Measurements from ENCODE around the gene UGT1A8. TPM values are rescaled to one million over a fixed set of nuclear protein-coding genes. Genes with fewer than 3 reads are reported as not detected.
"Not testable (repeated sequence)": the region's sequence is repeated elsewhere in the genome, so short reads cannot be mapped to it uniquely, and the experiment has no call there.

The UGT1A8 gene
- total and polyA plus RNA-seq, 7 donors, result not detected

DNA sequence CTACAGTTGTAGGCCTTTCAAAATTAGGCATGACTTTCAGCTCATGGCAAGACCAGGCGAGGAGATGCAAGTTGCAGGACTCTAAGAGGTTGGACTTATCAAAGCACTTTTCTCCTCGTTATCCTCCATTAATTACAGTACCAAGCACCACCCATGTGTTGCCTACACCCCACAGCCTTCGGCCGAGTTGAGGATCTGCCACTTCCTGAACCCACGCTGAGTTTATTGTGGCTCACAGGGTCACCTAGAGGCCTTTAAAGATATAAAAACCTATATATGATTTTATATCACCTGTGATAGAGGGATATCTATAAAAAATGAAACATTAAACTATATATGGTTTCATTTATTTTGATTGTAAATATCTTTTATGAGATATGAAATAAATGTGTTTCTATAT, 21.4 kb downstream of the UGT1A8 start:
- DNase-seq (no peak), ATAC-seq (no peak)
- H3K4me1 ChIP-seq, result no peaks in the 10 kb centered on the region
- WGBS, 3 donors, result 59 to 72% (median 64%) methylated on average over 5 of the region's 5 CpGs
- H3K27ac ChIP-seq, result no peak overlapping the region
- intact Hi-C loops (cut with DNase I), result no loop called here
- TF ChIP-seq CTCF (IDR thresholded peaks at IDR 0.05), result no peak
- no peak overlapping the region for H3K4me3 ChIP-seq
- H3K27me3 ChIP-seq (ENCODE audit: insufficient read depth in 3 of 3, low read length in 2 of 3), result no peaks in the 10 kb centered on the region
- H3K36me3 ChIP-seq (ENCODE audit: insufficient read depth in 1 of 2, low read depth in 1 of 2), result no peaks in the 10 kb centered on the region
- H3K9me3 ChIP-seq, result no peaks in the 10 kb centered on the region

DNA sequence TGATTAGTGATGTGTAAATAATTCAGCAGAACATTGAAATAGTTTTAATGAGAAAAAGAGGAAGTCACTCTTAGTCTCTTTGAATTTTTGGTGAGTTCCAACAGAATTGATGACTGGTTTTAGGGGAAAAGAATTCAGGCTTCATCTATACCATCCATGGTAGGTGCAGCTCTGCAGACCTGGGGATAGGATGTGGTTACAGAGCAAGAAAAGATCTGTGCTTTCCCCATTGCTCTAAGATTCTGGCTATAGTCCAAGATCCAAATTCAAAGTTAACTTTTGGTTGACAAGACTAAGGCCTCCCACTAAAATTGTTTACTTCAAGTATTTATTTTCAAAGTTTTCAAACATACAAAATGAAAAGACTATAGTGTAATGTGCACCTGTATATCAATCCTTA, 22.4 kb downstream of the UGT1A8 start:
- Histone ChIP-seq H3K4me1 (no peaks in the 10 kb centered on the region), H3K9me3 (no peaks in the 10 kb centered on the region), H3K4me3 (no peak overlapping the region), H3K27me3 (ENCODE audit: insufficient read depth in 3 of 3, low read length in 2 of 3) (no peaks in the 10 kb centered on the region), H3K36me3 (ENCODE audit: insufficient read depth in 1 of 2, low read depth in 1 of 2) (no peaks in the 10 kb centered on the region), H3K27ac (no peak overlapping the region)
- DNase-seq, result no peak
- TF ChIP-seq CTCF (IDR thresholded peaks at IDR 0.05), result no peak
- intact Hi-C loops (cut with DNase I), result no loop called here
- ATAC-seq, result no peak

DNA sequence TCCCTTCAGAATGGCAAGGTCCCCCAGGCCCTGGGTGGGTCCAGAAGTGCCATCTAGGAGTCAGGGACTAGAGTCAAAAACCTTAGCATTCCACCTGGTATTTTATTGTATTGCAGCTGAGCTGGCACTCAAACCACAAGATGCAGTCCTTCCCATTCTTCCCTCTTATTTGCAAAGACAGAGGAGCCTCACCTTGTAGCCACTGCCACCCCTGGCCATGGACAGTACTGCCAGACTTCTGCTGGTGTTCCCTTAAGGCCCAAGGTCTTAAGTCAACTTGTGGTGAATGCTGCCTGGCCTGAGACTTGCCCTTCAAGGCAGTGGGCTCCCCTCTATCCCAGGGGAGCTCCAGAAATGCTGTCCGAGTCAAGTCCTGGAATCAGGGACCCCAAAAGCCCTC, 25.7 kb downstream of the UGT1A8 start:
- Histone ChIP-seq H3K27me3 (ENCODE audit: insufficient read depth in 3 of 3, low read length in 2 of 3) (no peaks in the 10 kb centered on the region), H3K27ac (no peak overlapping the region), H3K36me3 (ENCODE audit: insufficient read depth in 1 of 2, low read depth in 1 of 2) (no peaks in the 10 kb centered on the region), H3K9me3 (no peaks in the 10 kb centered on the region), H3K4me1 (no peaks in the 10 kb centered on the region), H3K4me3 (no peak overlapping the region)
- 78 to 87% (median 83%) methylated on average over 1 of the region's 1 CpG for WGBS, 3 donors
- no peak for TF ChIP-seq CTCF (IDR thresholded peaks at IDR 0.05)
- DNase-seq (no peak), ATAC-seq (no peak)
- intact Hi-C loops (cut with DNase I), result no loop called here

- H3K9me3 ChIP-seq; DNase-seq; H3K4me1 ChIP-seq; H3K27ac ChIP-seq; intact Hi-C loops (cut with DNase I); ATAC-seq; H3K27me3 ChIP-seq (ENCODE audit: insufficient read depth in 3 of 3, low read length in 2 of 3); H3K4me3 ChIP-seq; H3K36me3 ChIP-seq (ENCODE audit: insufficient read depth in 1 of 2, low read depth in 1 of 2): not testable (repeated sequence)
- 82 to 88% (median 85%) methylated on average over 3 of the region's 3 CpGs for WGBS, 3 donors
Measured at GRCh38 chr2:233646033-233646432, 28.6 kb downstream of the UGT1A8 start.

GRCh38 chr2:233650981-233651380, 33.5 kb downstream of the UGT1A8 start:
- ATAC-seq (no peak), DNase-seq (no peak)
- H3K36me3 ChIP-seq (ENCODE audit: insufficient read depth in 1 of 2, low read depth in 1 of 2), result no peaks in the 10 kb centered on the region
- H3K4me3 ChIP-seq, result no peak overlapping the region
- no peak for TF ChIP-seq CTCF (IDR thresholded peaks at IDR 0.05)
- WGBS, 3 donors, result 55 to 67% (median 55%) methylated on average over 4 of the region's 4 CpGs
- no peaks in the 10 kb centered on the region for H3K4me1 ChIP-seq
- H3K27ac ChIP-seq, result no peak overlapping the region
- H3K9me3 ChIP-seq, result no peaks in the 10 kb centered on the region
- H3K27me3 ChIP-seq (ENCODE audit: insufficient read depth in 3 of 3, low read length in 2 of 3), result no peaks in the 10 kb centered on the region
- intact Hi-C loops (cut with DNase I), result no loop called here
